PFSK-1 (cell line): Measurements from ENCODE around the gene PDZD2.

Experiments used
- POLR2AphosphoS5 ChIP-seq: IDR thresholded peaks from 2 replicates; pipeline ENCODE4 v1.6.1; 2012; ENCODE audit warnings: low read depth, mild to moderate bottlenecking, control low read depth, low read length, moderate library complexity
- TAF1 ChIP-seq: IDR thresholded peaks from 2 replicates; pipeline ENCODE4 v1.6.1; 2012; ENCODE audit warnings: low read length, control low read depth, borderline replicate concordance; ENCODE audit not compliant: insufficient read depth

GRCh38 chr5:31942546-31942945 lies 303.6 kb downstream of the PDZD2 start:
- TF ChIP-seq TAF1 (no peak), POLR2AphosphoS5 (no peak)
